Colonic mucosa (tissue), 4 donors: ENCODE data around the gene TCF25. TPM values are rescaled to one million over a fixed set of nuclear protein-coding genes. Genes with fewer than 3 reads are reported as not detected.
"Not testable (repeated sequence)": the region's sequence is repeated elsewhere in the genome, so short reads cannot be mapped to it uniquely, and the experiment has no call there.

Source experiments
- DNase-seq: peaks from one replicate; pipeline ENCODE4 v3.0.0-alpha.2; 2020
- H3K27ac ChIP-seq: fragments of 200-600 bp; one replicate; pipeline ENCODE4 v1.8.0; 2021
- H3K27me3 ChIP-seq: fragments of 200-600 bp; one replicate; pipeline ENCODE4 v1.8.0; 2021
- H3K36me3 ChIP-seq: fragments of 200-600 bp; one replicate; pipeline ENCODE4 v1.8.0; 2021
- H3K4me1 ChIP-seq: fragments of 200-600 bp; one replicate; pipeline ENCODE4 v1.8.0; 2021; ENCODE audit warnings: mild to moderate bottlenecking
- H3K4me3 ChIP-seq: fragments of 200-600 bp; one replicate; pipeline ENCODE4 v1.8.0; 2021
- H3K9ac ChIP-seq, 2 donors: one replicate each; pipeline ENCODE4 v1.7.0; 2013; ENCODE audit warnings: control low read depth in 2 of 2, low read depth in 2 of 2, low read length in 2 of 2
- H3K9me3 ChIP-seq: fragments of 200-600 bp; one replicate; pipeline ENCODE4 v1.8.0; 2021
- CTCF ChIP-seq: fragments of 200-600 bp; IDR thresholded peaks from one replicate; pipeline ENCODE4 v1.8.0; 2022; ENCODE audit warnings: antibody characterized with exemption, mild to moderate bottlenecking
- intact Hi-C: fragments of 100-400 bp; cut with DNase I; formaldehyde crosslinking; loops from one replicate; pipeline ENCODE4 v1.14.1; 2022
- total RNA-seq, 2 donors: library from RNA; stranded (reverse); fragmentation: NEBNext Ultra II Directional in 1 of 2; extraction: Animal tissue kit (Norgen Biotek cat#: 25700) in 1 of 2; gene quantifications; one replicate each; pipeline ENCODE4 v1.2.1, GENCODE V29; 2021
- donor health status: healthy.
- donor health status: DM: no; HTN: no; CAD: no.
- donor health status: DM: no; HTN: no; CAD: no.

The TCF25 gene
- total RNA-seq, 2 donors from 2014 or later: 164 to 165 TPM

GRCh38 chr16:89912143-89912542 lies 38.8 kb downstream of the TCF25 start:
- H3K4me1 ChIP-seq: peaks cover 1% of the 10 kb centered on the region
- no peak overlapping the region for H3K9ac ChIP-seq
- TF ChIP-seq CTCF: no peak
- no peak for DNase-seq
- no peak overlapping the region for H3K27ac ChIP-seq
- H3K4me3 ChIP-seq: no peak overlapping the region
- H3K36me3 ChIP-seq: no peaks in the 10 kb centered on the region
- H3K27me3 ChIP-seq: no peaks in the 10 kb centered on the region
- no peaks in the 10 kb centered on the region for H3K9me3 ChIP-seq
- intact Hi-C loops: no loop called here

GRCh38 chr16:89912627-89913026 lies 39.2 kb downstream of the TCF25 start:
- intact Hi-C loops: no loop called here

GRCh38 chr16:89913408-89914387 lies 40.3 kb downstream of the TCF25 start:
- no peaks in the 10 kb centered on the region for H3K9me3 ChIP-seq
- DNase-seq: no peak
- no peaks in the 10 kb centered on the region for H3K36me3 ChIP-seq
- H3K4me1 ChIP-seq: peaks cover 12% of the 10 kb centered on the region
- TF ChIP-seq CTCF: no peak
- H3K4me3 ChIP-seq: no peak overlapping the region
- H3K27ac ChIP-seq: no peak overlapping the region
- H3K9ac ChIP-seq: no peak overlapping the region
- H3K27me3 ChIP-seq: no peaks in the 10 kb centered on the region
- intact Hi-C loops: no loop called here

More at GRCh38 chr16:89912627-89913026, 39.2 kb downstream of the TCF25 start:
- no peak overlapping the region for H3K9ac ChIP-seq
- no peak for TF ChIP-seq CTCF
- DNase-seq: no peak
- no peaks in the 10 kb centered on the region for H3K9me3 ChIP-seq
- no peak overlapping the region for H3K27ac ChIP-seq
- H3K36me3 ChIP-seq: no peaks in the 10 kb centered on the region
- peaks cover 5% of the 10 kb centered on the region for H3K4me1 ChIP-seq
- no peaks in the 10 kb centered on the region for H3K27me3 ChIP-seq
- H3K4me3 ChIP-seq: no peak overlapping the region

- H3K9me3 ChIP-seq, H3K36me3 ChIP-seq, DNase-seq, H3K9ac ChIP-seq, H3K4me3 ChIP-seq, H3K27me3 ChIP-seq, intact Hi-C loops, H3K27ac ChIP-seq: not testable (repeated sequence)
- peaks cover 12% of the 10 kb centered on the region for H3K4me1 ChIP-seq
Measured at GRCh38 chr16:89914642-89915285, 41.4 kb downstream of the TCF25 start.

GRCh38 chr16:89915303-89916232 lies 42.2 kb downstream of the TCF25 start:
- Histone ChIP-seq H3K36me3 (no peaks in the 10 kb centered on the region), H3K9ac (no peak overlapping the region), H3K9me3 (no peaks in the 10 kb centered on the region), H3K27me3 (no peaks in the 10 kb centered on the region), H3K27ac (no peak overlapping the region), H3K4me1 (peaks cover 12% of the 10 kb centered on the region), H3K4me3 (no peak overlapping the region)
- intact Hi-C loops: no loop called here
- DNase-seq: no peak
- TF ChIP-seq CTCF: no peak
